AG04450 (cell line): ENCODE data around the gene CMKLR1. TPM values are rescaled to one million over a fixed set of nuclear protein-coding genes. Genes with fewer than 3 reads are reported as not detected.

ENCODE experiments used
- CTCF ChIA-PET: fragments of 300-600, 350-600 bp; formaldehyde crosslinking; extraction: SDS; loops from one replicate; lab custom pipeline; 2022; ENCODE audit warnings: antibody characterized with exemption, inconsistent platforms; lab: Charles Lee
- POLR2A ChIA-PET: fragments of 350-600 bp; formaldehyde crosslinking; extraction: SDS; loops from one replicate; lab custom pipeline; 2021; ENCODE audit warnings: antibody characterized with exemption, inconsistent platforms; lab: Yijun Ruan, JAX
- DNase-seq: peaks from one replicate; pipeline ENCODE4 v3.0.0-alpha.2; 2011; ENCODE audit warnings: low read depth, low spot score
- H3K27ac ChIP-seq: one replicate; pipeline ENCODE4 v1.5.1; 2012; ENCODE audit warnings: low read depth, low read length, control low read depth
- H3K27me3 ChIP-seq: one replicate; pipeline ENCODE4 v1.6.0; 2012; ENCODE audit warnings: low read length; ENCODE audit not compliant: control insufficient read depth, insufficient read depth
- H3K4me3 ChIP-seq: 2 replicates; pipeline ENCODE4 v1.5.1; 2011; ENCODE audit warnings: mild to moderate bottlenecking, low read depth, low read length, control low read depth
- H3K9me3 ChIP-seq: 2 replicates; pipeline ENCODE4 v1.5.1; 2012; ENCODE audit warnings: low read length; ENCODE audit not compliant: control insufficient read depth, insufficient read depth
- polyA plus RNA-seq: library from polyadenylated mRNA; depleted of rRNA; stranded (reverse); fragments of >200 nt; gene quantifications from 2 replicates; pipeline ENCODE4 v1.2.3, GENCODE V29; 2011
- TF ChIP-seq, protein P1 (sequence below): IDR thresholded peaks from 2 replicates; pipeline ENCODE4 v1.5.1; 2011; ENCODE audit warnings: low read depth, low read length, control low read depth, inconsistent platforms

CMKLR1 gene
- polyA plus RNA-seq, 1 experiment: 0.12 TPM

DNA sequence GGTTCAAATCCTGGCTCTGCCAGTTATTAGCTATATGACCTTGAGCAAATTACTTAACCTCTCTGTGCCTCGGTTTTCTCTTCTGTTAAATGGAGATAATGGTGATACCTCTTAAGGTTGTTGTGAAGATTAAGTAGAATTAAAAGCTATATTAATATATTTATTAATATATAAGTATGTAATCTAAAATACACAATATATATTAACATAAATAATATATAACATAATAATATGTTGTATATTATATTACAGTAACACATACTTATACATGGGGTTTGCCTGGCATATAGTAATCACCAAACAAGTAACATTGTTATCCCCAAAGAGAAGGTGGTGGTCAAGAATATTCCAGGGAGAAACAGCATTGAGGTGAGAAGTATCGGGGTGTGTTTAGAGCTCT is 92.0 kb downstream of the CMKLR1 start:
- DNase-seq: no peak
- TF ChIP-seq, protein P1, sequence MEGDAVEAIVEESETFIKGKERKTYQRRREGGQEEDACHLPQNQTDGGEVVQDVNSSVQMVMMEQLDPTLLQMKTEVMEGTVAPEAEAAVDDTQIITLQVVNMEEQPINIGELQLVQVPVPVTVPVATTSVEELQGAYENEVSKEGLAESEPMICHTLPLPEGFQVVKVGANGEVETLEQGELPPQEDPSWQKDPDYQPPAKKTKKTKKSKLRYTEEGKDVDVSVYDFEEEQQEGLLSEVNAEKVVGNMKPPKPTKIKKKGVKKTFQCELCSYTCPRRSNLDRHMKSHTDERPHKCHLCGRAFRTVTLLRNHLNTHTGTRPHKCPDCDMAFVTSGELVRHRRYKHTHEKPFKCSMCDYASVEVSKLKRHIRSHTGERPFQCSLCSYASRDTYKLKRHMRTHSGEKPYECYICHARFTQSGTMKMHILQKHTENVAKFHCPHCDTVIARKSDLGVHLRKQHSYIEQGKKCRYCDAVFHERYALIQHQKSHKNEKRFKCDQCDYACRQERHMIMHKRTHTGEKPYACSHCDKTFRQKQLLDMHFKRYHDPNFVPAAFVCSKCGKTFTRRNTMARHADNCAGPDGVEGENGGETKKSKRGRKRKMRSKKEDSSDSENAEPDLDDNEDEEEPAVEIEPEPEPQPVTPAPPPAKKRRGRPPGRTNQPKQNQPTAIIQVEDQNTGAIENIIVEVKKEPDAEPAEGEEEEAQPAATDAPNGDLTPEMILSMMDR: no peak
- no peaks in the 10 kb centered on the region for H3K9me3 ChIP-seq
- H3K27me3 ChIP-seq: no peaks in the 10 kb centered on the region
- H3K4me3 ChIP-seq: no peak overlapping the region
- ChIA-PET POLR2A (no interaction called here), CTCF (no interaction called here)
- no peak overlapping the region for H3K27ac ChIP-seq

DNA sequence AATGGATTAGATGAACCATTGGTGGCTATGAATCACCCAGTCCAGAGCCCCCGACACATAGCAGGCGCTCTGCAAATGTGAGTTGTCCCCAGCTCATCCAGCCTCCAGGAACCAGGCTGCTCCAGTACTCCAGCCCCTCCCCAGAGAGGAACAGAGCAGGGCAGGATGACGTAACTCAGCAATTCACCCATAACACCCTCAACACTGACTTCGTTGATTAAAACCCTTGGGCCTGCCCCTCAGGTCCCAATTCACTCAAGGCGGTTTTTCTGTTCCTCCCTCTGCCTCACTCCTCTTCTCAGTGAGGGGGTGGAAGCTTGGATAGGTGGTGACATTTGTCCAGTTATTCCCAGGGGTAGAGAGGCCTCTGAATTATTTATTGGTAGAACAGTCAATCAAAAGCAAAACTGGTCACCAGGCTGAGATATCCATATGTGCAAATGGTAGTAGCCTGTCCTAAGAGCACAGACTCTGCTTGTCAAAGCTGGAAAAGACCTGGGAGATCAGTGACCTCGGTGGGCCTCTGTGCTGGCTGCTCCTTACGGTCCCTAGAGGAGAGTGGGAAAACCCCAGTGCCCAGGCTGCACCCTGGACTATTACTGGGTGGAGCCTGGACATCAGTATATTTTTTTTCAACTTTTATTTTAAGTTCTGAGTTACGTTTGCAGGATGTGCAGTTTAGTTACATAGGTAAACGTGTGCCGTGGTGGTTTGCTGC is 97.0 kb downstream of the CMKLR1 start:
- Histone ChIP-seq H3K27ac (no peak overlapping the region), H3K4me3 (no peak overlapping the region), H3K27me3 (no peaks in the 10 kb centered on the region), H3K9me3 (no peaks in the 10 kb centered on the region; the same call in 1 of the 2 replicates)
- ChIA-PET CTCF (no interaction called here), POLR2A (no interaction called here)
- TF ChIP-seq, protein P1: no peak
- no peak for DNase-seq

DNA sequence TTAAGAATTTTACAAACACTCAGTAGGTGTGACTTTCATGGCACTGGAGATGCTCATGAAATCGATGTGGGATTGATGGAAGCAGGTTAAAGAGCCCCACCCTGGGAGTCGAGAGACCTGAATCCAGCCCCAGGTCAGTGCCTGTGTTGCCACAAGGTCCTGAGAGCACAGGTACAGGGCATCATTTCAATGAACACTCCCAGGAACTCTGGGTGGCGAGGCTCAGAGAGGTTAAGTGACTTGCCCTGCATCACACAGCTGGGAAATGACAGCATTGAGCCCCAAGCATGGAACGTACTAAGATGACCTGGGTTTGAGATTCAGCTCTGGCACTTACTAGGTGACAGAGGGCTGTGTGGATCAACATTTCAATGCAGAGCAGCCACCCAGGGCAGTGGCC is 98.2 kb downstream of the CMKLR1 start:
- no peak overlapping the region for H3K4me3 ChIP-seq
- DNase-seq: no peak
- H3K27ac ChIP-seq: no peak overlapping the region
- ChIA-PET CTCF (no interaction called here), POLR2A (no interaction called here)
- no peaks in the 10 kb centered on the region; the same call in 1 of the 2 replicates for H3K9me3 ChIP-seq
- no peaks in the 10 kb centered on the region for H3K27me3 ChIP-seq
- TF ChIP-seq, protein P1: no peak

DNA sequence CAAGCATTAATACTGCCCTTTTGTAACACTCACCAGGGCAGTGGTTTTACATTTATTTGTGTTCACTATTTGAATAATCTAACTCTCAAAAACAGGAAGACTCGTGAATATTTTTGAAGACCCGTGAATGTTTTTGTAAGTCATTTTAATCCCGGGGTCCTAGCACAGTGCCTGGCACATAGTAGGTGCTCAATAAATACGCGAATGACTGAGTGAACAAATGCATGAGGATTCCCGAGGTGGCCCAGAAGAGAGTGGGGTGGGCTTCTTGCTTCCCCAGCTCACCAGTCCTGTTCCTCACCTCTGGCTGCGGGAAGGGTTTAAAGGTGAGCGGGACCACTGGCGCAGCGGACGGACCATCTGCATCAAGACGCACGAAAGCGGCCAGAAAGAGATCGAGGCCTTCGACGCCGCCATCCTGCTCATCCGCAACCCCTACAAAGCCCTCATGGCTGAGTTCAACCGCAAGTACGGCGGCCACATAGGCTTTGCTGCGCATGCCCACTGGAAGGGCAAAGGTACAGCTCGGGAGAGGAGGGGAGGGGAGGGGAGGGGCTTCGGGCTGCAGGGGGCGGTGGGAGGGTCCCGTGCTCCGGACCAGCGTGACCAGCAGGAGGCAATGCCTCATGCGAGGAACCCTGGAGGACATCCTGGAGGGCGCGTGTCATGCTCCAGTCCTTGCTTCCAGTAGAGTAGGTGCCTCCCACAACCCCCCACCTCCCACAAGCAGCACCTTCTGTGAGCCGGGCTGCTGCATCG is 98.9 kb downstream of the CMKLR1 start:
- POLR2A ChIA-PET: no interaction called here
- TF ChIP-seq, protein P1: no peak
- no peaks in the 10 kb centered on the region for H3K27me3 ChIP-seq
- CTCF ChIA-PET: no interaction called here
- no peak overlapping the region for H3K4me3 ChIP-seq
- no peak for DNase-seq
- H3K9me3 ChIP-seq: no peaks in the 10 kb centered on the region; the same call in 1 of the 2 replicates
- H3K27ac ChIP-seq: no peak overlapping the region

- H3K27ac ChIP-seq: no peak overlapping the region
- H3K9me3 ChIP-seq: no peaks in the 10 kb centered on the region; the same call in 1 of the 2 replicates
- TF ChIP-seq, protein P1: no peak
- no peaks in the 10 kb centered on the region for H3K27me3 ChIP-seq
- H3K4me3 ChIP-seq: no peak overlapping the region
- no peak for DNase-seq
- ChIA-PET POLR2A (no interaction called here), CTCF (no interaction called here)
Observed at GRCh38 chr12:108239378-108239777, 99.7 kb downstream of the CMKLR1 start.
